Measurements from ENCODE around the gene SCN2B.

The SCN2B gene

GRCh38 chr11:118222437-118222836 is 46.0 kb upstream of the SCN2B start:
- TF ChIP-seq CTCF (conservative IDR thresholded peaks at IDR 0.05; ENCODE audit: low read depth, low read length): no peak
- H3K27me3 ChIP-seq (ENCODE audit: insufficient read depth, low read depth): no peaks in the 10 kb centered on the region; the same call in 1 of the 2 replicates
- H4K20me1 ChIP-seq (ENCODE audit: insufficient read depth): no peaks in the 10 kb centered on the region
- no peaks in the 10 kb centered on the region for H3K36me3 ChIP-seq (ENCODE audit: insufficient read depth)
- H3K27ac ChIP-seq: no peak overlapping the region
- no peak overlapping the region for H3K4me3 ChIP-seq (IDR thresholded peaks at IDR 0.05; ENCODE audit: insufficient read depth, low read depth, low read length)
- H3K4me2 ChIP-seq: no peak overlapping the region
- H2AFZ ChIP-seq (ENCODE audit: low read depth): no peak overlapping the region
- H3K79me2 ChIP-seq (ENCODE audit: insufficient read depth, low read depth): no peaks in the 10 kb centered on the region
- H3K9ac ChIP-seq: no peak overlapping the region
- H3K4me1 ChIP-seq (ENCODE audit: low read depth, poor library complexity, severe bottlenecking): no peaks in the 10 kb centered on the region

- Histone ChIP-seq H3K4me3 (IDR thresholded peaks at IDR 0.05; ENCODE audit: insufficient read depth, low read depth, low read length) (no peak overlapping the region), H3K36me3 (ENCODE audit: insufficient read depth) (no peaks in the 10 kb centered on the region), H3K9ac (no peak overlapping the region), H3K27me3 (ENCODE audit: insufficient read depth, low read depth) (no peaks in the 10 kb centered on the region; the same call in 1 of the 2 replicates), H3K4me2 (no peak overlapping the region), H2AFZ (ENCODE audit: low read depth) (no peak overlapping the region), H3K4me1 (ENCODE audit: low read depth, poor library complexity, severe bottlenecking) (no peaks in the 10 kb centered on the region), H3K27ac (no peak overlapping the region), H4K20me1 (ENCODE audit: insufficient read depth) (no peaks in the 10 kb centered on the region), H3K79me2 (ENCODE audit: insufficient read depth, low read depth) (no peaks in the 10 kb centered on the region)
- no peak for TF ChIP-seq CTCF (conservative IDR thresholded peaks at IDR 0.05; ENCODE audit: low read depth, low read length)
Observed at GRCh38 chr11:118221419-118221818, 45.0 kb upstream of the SCN2B start.

- Histone ChIP-seq H3K79me2 (ENCODE audit: insufficient read depth, low read depth) (no peaks in the 10 kb centered on the region), H4K20me1 (ENCODE audit: insufficient read depth) (no peaks in the 10 kb centered on the region), H3K4me1 (ENCODE audit: low read depth, poor library complexity, severe bottlenecking) (peaks cover 2% of the 10 kb centered on the region), H3K4me2 (no peak overlapping the region), H3K9ac (no peak overlapping the region), H3K36me3 (ENCODE audit: insufficient read depth) (no peaks in the 10 kb centered on the region), H3K4me3 (IDR thresholded peaks at IDR 0.05; ENCODE audit: insufficient read depth, low read depth, low read length) (no peak overlapping the region), H3K27me3 (ENCODE audit: insufficient read depth, low read depth) (no peaks in the 10 kb centered on the region; the same call in 1 of the 2 replicates), H3K27ac (no peak overlapping the region), H2AFZ (ENCODE audit: low read depth) (no peak overlapping the region)
- no peak for TF ChIP-seq CTCF (conservative IDR thresholded peaks at IDR 0.05; ENCODE audit: low read depth, low read length)
Observed at GRCh38 chr11:118219732-118220131, 43.3 kb upstream of the SCN2B start.

DNA sequence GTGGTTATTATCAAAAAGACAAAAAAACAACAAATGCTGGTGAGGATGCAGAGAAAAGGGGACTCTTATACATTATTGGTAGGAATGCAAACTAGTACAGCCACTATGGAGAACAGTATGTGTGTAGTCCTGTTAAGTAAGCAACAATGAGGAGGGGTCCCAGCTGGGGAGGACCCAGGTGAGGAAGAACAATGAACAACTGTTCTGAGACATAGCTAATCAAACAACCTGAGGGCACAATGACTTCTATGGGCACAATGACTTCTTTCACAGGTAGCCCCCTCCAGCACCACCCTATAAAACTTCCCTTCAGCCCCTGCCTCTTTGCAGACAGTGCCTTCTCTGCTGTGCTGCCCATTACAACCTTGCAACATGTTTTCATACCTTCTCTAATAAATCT is 42.8 kb upstream of the SCN2B start:
- H3K4me2 ChIP-seq: no peak overlapping the region
- H3K27me3 ChIP-seq (ENCODE audit: insufficient read depth, low read depth): no peaks in the 10 kb centered on the region; the same call in 1 of the 2 replicates

More for the DNA sequence above, 42.8 kb upstream of the SCN2B start:
- no peak overlapping the region for H3K27ac ChIP-seq
- H4K20me1 ChIP-seq (ENCODE audit: insufficient read depth): no peaks in the 10 kb centered on the region
- no peaks in the 10 kb centered on the region for H3K36me3 ChIP-seq (ENCODE audit: insufficient read depth)
- H3K79me2 ChIP-seq (ENCODE audit: insufficient read depth, low read depth): no peaks in the 10 kb centered on the region
- no peak overlapping the region for H3K9ac ChIP-seq
- H2AFZ ChIP-seq (ENCODE audit: low read depth): no peak overlapping the region
- H3K4me3 ChIP-seq (IDR thresholded peaks at IDR 0.05; ENCODE audit: insufficient read depth, low read depth, low read length): no peak overlapping the region
- H3K4me1 ChIP-seq (ENCODE audit: low read depth, poor library complexity, severe bottlenecking): peaks cover 6% of the 10 kb centered on the region
- no peak for TF ChIP-seq CTCF (conservative IDR thresholded peaks at IDR 0.05; ENCODE audit: low read depth, low read length)
